ENCODE results near the gene MBOAT7. TPM values are rescaled to one million over a fixed set of nuclear protein-coding genes. Genes with fewer than 3 reads are reported as not detected.

MBOAT7 gene
- polyA plus RNA-seq, 1 donor from 2014 or later: 19.0 TPM

DNA sequence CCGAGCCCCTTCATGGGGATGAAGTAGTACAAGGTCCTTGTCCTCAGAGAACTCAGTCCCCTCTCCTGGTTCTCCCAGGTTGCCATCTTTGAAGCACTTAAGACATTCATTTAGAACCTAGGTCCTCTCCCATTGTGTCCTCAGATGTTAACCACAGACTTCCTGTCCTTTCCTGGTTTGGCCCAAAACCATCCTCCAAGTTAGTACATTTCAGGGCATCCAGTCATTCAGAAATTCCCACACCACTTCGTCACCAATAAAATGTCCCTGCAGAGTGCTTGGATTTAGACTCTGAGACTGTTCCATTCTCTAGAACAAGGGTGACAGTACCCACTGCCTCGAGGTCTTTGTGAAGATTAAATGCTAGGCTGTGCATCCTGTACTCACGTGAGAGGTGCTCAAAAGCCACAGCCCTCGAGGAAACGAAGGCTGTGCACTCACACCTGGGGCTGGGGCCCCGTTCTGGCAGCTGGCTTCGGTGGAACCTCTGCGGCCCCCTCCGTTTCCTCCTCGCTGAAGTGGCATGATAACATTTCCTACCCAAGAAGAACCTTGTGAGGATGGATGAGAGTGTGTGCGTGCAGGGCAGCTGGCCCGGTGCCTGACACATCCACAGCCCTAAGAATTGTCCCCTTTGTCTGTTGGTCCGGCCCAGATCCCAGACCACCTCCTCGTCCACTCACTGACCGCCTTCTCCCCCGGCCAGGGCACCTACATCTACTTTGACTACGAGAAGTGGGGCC, 34.6 kb downstream of the MBOAT7 start:
- H3K9ac ChIP-seq (ENCODE audit: low read length): no peak overlapping the region
- no peak for TF ChIP-seq POLR2AphosphoS5 (IDR thresholded peaks at IDR 0.05)
- TF ChIP-seq RAD21 (conservative IDR thresholded peaks at IDR 0.05): no peak
- TF ChIP-seq EP300 (conservative IDR thresholded peaks at IDR 0.05; ENCODE audit: poor library complexity, severe bottlenecking): no peak
- no peak for TF ChIP-seq EZH2 (IDR thresholded peaks at IDR 0.05; ENCODE audit: borderline replicate concordance, insufficient read depth, low read length, poor library complexity, severe bottlenecking)
- TF ChIP-seq, protein P1, sequence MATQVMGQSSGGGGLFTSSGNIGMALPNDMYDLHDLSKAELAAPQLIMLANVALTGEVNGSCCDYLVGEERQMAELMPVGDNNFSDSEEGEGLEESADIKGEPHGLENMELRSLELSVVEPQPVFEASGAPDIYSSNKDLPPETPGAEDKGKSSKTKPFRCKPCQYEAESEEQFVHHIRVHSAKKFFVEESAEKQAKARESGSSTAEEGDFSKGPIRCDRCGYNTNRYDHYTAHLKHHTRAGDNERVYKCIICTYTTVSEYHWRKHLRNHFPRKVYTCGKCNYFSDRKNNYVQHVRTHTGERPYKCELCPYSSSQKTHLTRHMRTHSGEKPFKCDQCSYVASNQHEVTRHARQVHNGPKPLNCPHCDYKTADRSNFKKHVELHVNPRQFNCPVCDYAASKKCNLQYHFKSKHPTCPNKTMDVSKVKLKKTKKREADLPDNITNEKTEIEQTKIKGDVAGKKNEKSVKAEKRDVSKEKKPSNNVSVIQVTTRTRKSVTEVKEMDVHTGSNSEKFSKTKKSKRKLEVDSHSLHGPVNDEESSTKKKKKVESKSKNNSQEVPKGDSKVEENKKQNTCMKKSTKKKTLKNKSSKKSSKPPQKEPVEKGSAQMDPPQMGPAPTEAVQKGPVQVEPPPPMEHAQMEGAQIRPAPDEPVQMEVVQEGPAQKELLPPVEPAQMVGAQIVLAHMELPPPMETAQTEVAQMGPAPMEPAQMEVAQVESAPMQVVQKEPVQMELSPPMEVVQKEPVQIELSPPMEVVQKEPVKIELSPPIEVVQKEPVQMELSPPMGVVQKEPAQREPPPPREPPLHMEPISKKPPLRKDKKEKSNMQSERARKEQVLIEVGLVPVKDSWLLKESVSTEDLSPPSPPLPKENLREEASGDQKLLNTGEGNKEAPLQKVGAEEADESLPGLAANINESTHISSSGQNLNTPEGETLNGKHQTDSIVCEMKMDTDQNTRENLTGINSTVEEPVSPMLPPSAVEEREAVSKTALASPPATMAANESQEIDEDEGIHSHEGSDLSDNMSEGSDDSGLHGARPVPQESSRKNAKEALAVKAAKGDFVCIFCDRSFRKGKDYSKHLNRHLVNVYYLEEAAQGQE (IDR thresholded peaks at IDR 0.05; ENCODE audit: borderline replicate concordance): no peak
- no peak for TF ChIP-seq MXI1 (conservative IDR thresholded peaks at IDR 0.05; ENCODE audit: poor library complexity, severe bottlenecking)
- no peak for TF ChIP-seq TAF1 (IDR thresholded peaks at IDR 0.05; ENCODE audit: low read depth)
- TF ChIP-seq SMC3 (conservative IDR thresholded peaks at IDR 0.05; ENCODE audit: poor library complexity): no peak
- H3K36me3 ChIP-seq (ENCODE audit: insufficient read depth, low read length): no peaks in the 10 kb centered on the region
- H3K4me3 ChIP-seq (ENCODE audit: low read length): no peak overlapping the region
- no peaks in the 10 kb centered on the region for H3K9me2 ChIP-seq (ENCODE audit: insufficient read depth, low read length)
- no peak overlapping the region for H2AFZ ChIP-seq (ENCODE audit: low read depth, low read length)
- peaks cover 9% of the 10 kb centered on the region for H3K79me2 ChIP-seq (replicated peaks; ENCODE audit: insufficient read depth, low read length)
- H3K4me2 ChIP-seq (ENCODE audit: low read length): no peak overlapping the region
- no peaks in the 10 kb centered on the region for H3K27me3 ChIP-seq (ENCODE audit: insufficient read depth, low read depth, low read length)
- no peaks in the 10 kb centered on the region for H4K20me1 ChIP-seq (ENCODE audit: insufficient read depth)
- H3K9me3 ChIP-seq (ENCODE audit: low read length): no peaks in the 10 kb centered on the region
- H3F3A ChIP-seq (ENCODE audit: insufficient read depth, low read length, poor library complexity, severe bottlenecking): no peaks in the 10 kb centered on the region
- no peak overlapping the region for H3K27ac ChIP-seq (ENCODE audit: low read length)

DNA sequence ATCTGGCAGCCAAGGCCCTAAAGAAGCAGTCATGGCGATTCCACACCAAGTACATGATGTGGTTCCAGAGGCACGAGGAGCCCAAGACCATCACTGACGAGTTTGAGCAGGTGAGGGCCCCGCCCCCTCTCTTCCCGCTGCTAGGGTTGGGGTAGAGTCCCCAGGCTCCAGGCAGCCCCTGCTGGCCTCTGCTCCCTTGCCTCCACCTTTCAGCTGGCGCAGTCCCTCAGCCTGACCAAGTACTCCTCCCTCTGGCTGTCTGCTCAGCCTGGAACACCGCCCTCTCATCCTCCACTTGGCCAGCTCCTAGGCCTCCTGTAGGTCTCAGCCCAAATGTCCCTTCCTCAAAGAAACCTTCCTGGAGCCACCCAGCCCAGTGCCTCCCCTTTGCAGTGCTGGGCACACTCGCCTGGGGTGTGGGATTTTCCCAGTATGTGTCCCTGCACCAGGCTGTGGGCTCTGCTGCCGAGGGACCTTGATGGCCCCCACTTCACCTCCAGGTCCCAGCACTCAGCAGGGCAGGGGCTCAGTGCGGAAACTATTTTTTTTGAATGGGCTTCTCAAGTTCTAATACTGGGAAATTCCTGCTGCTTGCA, 35.6 kb downstream of the MBOAT7 start:
- TF ChIP-seq, protein P2, sequence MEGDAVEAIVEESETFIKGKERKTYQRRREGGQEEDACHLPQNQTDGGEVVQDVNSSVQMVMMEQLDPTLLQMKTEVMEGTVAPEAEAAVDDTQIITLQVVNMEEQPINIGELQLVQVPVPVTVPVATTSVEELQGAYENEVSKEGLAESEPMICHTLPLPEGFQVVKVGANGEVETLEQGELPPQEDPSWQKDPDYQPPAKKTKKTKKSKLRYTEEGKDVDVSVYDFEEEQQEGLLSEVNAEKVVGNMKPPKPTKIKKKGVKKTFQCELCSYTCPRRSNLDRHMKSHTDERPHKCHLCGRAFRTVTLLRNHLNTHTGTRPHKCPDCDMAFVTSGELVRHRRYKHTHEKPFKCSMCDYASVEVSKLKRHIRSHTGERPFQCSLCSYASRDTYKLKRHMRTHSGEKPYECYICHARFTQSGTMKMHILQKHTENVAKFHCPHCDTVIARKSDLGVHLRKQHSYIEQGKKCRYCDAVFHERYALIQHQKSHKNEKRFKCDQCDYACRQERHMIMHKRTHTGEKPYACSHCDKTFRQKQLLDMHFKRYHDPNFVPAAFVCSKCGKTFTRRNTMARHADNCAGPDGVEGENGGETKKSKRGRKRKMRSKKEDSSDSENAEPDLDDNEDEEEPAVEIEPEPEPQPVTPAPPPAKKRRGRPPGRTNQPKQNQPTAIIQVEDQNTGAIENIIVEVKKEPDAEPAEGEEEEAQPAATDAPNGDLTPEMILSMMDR (IDR thresholded peaks at IDR 0.05; ENCODE audit: poor library complexity, severe bottlenecking): no peak
- TF ChIP-seq EP300 (conservative IDR thresholded peaks at IDR 0.05; ENCODE audit: poor library complexity, severe bottlenecking) (no peak), MXI1 (conservative IDR thresholded peaks at IDR 0.05; ENCODE audit: poor library complexity, severe bottlenecking) (no peak), EZH2 (IDR thresholded peaks at IDR 0.05; ENCODE audit: borderline replicate concordance, insufficient read depth, low read length, poor library complexity, severe bottlenecking) (no peak), POLR2AphosphoS5 (IDR thresholded peaks at IDR 0.05) (no peak), SMC3 (conservative IDR thresholded peaks at IDR 0.05; ENCODE audit: poor library complexity) (no peak), TAF1 (IDR thresholded peaks at IDR 0.05; ENCODE audit: low read depth) (no peak), RAD21 (conservative IDR thresholded peaks at IDR 0.05) (no peak)
- TF ChIP-seq, protein P1 (IDR thresholded peaks at IDR 0.05; ENCODE audit: borderline replicate concordance): no peak
- Histone ChIP-seq H4K20me1 (ENCODE audit: insufficient read depth) (no peaks in the 10 kb centered on the region), H3K27ac (ENCODE audit: low read length) (no peak overlapping the region), H3K9ac (ENCODE audit: low read length) (no peak overlapping the region), H3K4me3 (ENCODE audit: low read length) (no peak overlapping the region), H3K9me3 (ENCODE audit: low read length) (no peaks in the 10 kb centered on the region), H3K36me3 (ENCODE audit: insufficient read depth, low read length) (no peaks in the 10 kb centered on the region), H3K4me2 (ENCODE audit: low read length) (no peak overlapping the region), H3K79me2 (replicated peaks; ENCODE audit: insufficient read depth, low read length) (peaks cover 6% of the 10 kb centered on the region), H3F3A (ENCODE audit: insufficient read depth, low read length, poor library complexity, severe bottlenecking) (no peaks in the 10 kb centered on the region), H3K27me3 (ENCODE audit: insufficient read depth, low read depth, low read length) (no peaks in the 10 kb centered on the region), H2AFZ (ENCODE audit: low read depth, low read length) (no peak overlapping the region), H3K9me2 (ENCODE audit: insufficient read depth, low read length) (no peaks in the 10 kb centered on the region)

Measured in neural cell (in vitro differentiated cells).